GM18499 (cell line): ENCODE results near the gene COBLL1.

Experiments
- ATAC-seq: cut with Tn5 transposase; IDR thresholded peaks from one replicate; pipeline ENCODE4 v1.9.1; 2021; ENCODE audit warnings: moderate number of reproducible peaks; ENCODE audit not compliant: insufficient read depth, unreplicated experiment

The COBLL1 gene

DNA sequence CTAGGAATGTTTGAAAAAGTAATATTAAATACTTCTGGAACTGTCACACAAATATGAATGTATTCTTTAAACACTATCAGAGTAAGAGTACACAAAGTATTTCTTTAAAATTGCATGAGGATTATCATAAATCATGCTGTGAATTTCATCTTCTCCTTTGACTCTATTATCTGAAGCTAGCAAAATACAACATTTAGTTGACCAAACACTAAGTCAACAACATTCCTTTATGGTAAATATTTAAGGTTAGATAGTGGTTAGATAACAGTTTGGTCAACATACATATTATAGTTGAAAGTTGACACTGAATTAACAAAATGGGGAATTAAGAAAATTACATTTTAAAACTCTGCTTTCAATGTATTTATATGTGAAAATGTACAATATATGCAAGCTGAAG, 148.2 kb downstream of the COBLL1 start:
- ATAC-seq, result no peak

DNA sequence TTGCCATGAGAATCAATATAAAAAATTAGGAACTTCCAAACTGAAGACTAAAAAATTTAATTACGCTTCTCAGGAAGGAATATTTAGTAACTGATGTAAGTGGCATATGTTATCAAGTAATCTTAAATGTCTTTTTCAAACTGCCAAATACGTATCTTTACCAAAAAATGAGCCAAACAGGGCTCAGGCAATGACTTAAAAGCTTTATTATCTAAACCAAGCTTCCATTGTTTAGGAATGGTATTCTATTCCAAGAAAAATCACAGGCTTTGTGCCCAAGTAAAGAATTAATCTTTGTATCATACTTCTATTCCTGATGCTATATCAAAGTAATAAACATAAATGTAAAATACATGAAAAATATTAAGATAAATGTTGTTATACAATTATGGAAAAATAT, 148.7 kb downstream of the COBLL1 start:
- no peak for ATAC-seq

DNA sequence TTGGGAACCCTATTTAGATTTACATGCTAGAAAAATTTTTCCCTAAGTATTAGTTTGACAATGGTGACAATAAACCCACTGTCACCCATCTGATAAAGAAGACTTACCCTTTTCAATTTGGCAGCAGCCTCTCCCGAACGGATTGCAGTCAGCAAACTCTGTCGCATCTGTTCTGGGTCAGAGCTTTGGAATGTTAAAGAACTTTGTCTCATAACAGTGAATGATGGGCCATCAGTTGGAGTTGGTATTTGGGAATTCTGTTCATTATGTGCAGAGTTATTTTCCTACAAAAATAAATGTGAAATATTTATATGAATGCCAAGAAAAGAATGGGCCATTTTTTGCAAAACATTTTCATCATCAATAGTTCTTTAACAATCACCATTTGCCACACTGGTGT, 149.5 kb downstream of the COBLL1 start:
- no peak for ATAC-seq

DNA sequence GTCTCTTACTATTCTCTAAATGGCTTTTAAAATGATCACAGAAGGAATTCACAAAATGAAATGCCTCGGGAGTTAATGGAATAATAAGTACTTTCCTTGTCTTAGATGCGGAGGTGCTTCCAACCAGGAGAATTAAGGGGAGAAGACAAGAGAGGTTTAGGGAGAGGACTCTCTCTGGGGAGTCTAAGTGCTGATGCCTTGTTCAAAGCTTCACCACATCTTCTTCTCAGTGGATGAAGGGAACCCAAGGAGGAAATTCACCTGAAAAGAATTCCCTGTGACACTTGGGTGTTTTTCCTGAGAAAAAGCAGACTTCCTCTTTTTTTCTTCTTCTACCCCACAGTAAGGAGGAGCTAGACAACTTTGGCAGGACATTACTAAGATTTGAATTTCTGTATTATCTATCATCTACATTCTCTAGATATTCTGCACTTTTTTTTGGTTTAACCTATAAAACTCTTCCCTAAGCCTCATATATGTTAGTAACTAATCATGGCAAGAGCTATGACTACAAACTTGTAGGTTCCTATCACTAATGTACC, 150.2 kb downstream of the COBLL1 start:
- no peak for ATAC-seq

DNA sequence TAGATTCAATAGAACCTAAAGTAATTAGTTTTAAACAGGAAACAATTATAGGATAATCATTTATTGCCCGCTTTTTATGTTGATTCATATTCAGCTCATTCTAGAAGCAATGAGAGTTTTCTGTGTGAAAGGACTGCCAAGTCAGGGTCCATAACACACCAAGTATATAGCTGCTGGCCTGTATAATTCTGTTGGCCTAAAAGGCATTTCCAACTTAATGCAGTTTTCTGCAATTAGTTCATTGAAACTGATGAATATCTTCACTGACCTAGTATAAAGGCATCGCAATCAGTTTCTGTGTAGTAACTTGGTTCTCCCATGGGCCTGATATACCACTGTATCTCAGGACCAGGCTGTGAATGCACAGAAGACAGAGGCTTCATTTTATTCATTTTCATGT, 151.3 kb downstream of the COBLL1 start:
- no peak for ATAC-seq

DNA sequence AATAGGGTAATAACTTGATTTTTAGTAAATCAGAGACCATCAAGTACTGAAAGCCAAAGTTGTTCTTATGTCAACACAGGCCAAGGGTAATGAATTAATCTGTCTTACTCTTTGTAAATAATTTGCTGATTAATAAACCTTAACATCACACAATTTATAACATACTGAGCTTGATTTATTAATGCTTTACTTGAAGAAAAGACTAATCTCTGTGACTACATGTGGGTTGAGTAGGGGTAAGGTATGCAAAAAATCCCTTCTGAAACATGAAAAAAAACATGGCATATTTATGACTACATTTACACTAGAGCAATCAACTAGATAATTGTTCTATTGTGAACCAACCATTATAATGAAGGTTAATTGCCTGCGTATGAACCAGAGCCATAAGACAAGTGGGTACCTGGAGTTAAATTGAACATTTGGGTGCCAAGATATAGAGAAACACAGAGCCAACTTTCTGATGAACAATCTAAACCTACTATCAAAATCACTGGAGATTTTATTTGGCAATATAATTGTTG, 152.7 kb downstream of the COBLL1 start:
- ATAC-seq, result no peak

DNA sequence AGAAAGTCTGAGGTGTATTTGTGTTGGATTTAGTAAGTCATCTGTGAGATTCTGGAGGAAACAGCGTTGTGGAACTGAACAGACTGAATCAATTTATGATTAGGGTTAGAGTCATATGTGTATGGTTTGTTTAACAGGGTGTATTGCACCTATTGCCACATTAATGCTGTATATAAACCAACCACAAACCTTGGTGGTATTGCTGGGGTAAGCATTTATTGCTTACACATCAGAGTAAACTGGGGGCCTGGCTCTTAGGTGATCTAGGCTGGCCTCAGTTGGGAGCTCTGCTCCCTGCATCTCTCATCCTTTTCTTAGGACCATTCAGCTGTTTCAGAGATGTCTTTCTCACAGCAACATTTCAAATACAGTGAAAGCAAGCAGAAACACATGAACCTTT, 160.6 kb downstream of the COBLL1 start:
- ATAC-seq, result no peak

DNA sequence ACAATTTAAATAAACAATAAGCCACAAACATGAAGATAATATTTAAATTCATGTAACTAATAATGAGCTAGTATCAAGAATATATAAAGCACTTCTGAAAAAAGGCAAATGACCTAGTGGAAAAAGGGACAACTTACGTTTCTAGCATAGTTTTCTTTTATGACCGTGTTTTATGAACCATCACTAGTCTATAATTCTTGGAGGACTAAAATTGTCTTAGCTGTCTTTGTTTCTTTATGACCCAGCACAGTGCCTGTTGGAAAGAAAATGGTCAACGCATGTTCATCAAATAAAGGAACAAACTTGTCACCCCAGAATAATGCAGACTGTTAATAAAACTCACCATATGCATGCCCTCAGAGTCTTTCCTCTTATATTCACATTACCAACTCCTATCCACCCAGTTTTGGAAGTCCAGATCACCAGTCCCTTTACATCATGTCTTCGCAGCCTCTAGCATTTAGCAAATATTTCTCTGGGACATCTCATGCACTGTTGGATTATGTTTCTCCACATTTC, 162.9 kb downstream of the COBLL1 start:
- ATAC-seq, result no peak

DNA sequence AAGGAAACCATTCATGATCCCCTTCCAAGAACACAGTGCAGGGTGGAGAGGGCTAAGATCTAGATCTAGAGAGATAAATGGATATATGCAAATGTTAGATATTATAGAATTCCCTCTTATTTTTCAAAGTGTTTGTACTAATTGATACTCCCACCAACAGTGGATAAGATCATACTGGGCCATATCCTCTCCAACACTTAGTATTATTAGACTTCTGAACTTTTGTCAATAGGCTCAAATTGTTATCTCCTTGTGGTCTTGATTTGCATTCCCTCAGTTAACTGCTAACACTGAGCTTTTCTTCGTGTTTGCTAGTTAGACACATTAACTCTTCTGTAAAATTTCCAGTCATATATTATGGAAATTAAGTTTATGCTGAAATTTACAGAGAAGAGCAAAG, 163.9 kb downstream of the COBLL1 start:
- ATAC-seq, result no peak

DNA sequence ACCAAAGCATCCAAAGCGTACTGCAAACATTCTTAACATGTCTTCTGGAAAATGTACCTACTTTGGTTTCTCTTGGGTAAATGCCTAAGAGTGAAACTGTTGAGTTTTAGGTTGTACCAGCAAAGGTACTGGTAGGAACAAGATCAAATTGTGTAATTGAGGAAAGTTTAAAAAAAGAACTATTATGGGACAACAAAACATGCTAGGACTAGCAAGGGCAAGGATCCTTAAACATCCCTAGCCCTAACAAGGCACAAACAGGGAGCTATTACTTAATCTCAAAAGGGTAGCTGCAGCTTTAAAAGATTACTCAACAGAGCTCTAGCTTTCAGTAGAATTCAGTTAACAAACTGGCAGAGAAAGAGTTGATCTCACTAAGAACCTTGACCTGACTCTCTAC, 164.4 kb downstream of the COBLL1 start:
- no peak for ATAC-seq

DNA sequence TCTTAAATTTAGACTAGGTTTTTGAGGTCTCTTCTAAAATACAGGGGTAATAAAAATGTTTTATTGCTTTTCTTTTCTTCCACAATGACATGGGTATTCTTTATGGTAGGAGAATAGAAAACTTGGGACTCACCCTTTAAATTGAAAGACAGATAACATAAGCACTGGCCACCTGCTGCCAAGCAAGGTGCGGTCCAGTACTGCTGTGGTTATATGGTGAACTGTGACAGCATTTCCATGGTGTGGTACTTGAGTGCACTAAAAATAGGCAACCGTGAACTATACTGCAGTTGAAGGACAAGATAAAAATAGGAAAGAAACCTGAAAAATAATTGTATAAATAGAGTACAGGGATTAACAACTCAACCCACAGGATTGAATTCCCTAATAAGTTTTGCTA, 165.9 kb downstream of the COBLL1 start:
- no peak for ATAC-seq

DNA sequence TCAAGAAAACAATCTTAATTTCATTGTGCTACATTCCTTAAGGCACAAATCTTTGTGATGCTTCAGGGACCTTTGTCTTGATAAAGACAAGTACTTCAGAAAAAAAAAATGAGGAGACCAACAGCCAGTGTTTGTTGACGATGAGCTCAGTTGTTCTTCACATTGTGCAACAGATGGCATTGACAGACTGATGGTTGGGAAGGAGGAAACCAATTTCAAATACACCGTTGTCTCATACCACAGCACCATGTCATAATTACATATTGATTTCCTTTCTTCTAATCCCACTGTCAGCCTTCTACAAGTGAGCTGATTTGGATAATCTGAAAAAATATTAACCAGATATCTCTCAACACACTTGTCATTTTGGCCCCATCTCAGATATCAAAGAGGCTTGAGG, 166.6 kb downstream of the COBLL1 start:
- ATAC-seq, result no peak

DNA sequence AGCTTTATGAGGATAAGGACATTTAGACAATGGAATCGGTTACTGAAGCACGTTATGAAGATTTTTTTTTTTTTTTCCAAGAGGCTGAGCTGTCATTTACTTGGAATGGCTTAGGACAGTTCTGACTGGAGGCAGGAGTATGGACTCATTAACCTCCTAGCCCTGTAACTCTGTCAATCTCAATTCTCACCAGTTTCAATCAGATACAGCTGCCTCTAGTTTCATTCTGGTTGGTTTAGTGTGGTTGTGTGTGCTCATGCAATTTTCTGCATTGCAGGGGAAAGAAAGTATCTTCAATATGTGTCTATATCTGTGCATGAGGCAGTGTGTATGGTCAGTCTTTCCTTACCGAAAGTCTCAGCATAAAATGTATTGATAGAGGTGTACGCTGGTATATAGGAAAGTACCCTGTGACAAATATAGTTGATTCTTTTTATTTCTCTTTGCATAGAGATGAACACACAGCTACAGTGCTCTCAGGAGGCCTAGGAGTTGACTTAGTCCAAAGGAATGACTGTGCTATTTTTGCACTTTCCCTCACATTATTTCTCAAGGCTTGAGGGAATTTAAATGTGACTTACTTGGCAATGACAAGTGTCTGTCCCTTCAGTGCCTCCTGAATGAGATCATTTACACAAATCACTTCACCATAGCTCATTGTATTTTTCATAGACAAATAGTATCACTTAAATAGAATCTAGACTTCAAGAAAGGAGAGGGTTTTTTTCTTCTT, 169.8 kb downstream of the COBLL1 start:
- no peak for ATAC-seq

DNA sequence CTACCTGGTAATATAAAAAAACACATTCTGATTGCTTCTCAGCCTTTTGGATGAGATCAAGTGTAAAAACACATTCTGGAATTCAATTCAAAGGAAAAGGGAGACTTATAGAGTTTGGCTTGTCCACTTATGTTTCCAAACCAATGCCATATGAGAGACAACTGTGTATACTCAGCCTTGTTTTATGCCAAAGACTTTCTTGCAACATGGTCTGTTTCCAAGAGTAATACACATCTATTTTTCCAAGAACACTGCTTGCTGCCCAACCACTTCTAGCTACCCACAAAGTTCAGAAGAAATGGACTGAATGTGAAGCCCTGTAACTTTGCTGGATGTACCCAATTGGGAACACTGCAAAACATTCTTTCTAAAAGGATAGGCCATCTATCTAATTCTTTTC, 172.3 kb downstream of the COBLL1 start:
- ATAC-seq, result no peak

DNA sequence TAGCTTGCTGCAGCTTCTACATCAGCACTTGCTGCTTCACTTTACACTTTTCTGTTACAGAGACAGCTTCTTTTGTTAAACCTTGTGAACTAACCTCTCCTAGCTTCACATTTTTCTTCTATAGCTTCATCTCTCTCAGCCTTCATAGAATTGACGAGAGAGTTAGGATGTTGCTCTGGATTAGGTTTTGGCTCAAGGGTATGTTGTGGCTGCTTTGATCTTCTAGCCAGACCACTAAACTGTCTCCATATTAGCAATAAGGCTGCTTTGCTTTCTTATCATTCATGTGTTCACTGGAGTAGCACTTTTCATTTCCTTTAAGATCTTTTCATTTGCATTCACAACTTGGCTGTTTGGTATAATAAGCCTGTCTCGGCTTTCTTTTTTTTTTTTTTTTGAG, 174.1 kb downstream of the COBLL1 start:
- no peak for ATAC-seq

DNA sequence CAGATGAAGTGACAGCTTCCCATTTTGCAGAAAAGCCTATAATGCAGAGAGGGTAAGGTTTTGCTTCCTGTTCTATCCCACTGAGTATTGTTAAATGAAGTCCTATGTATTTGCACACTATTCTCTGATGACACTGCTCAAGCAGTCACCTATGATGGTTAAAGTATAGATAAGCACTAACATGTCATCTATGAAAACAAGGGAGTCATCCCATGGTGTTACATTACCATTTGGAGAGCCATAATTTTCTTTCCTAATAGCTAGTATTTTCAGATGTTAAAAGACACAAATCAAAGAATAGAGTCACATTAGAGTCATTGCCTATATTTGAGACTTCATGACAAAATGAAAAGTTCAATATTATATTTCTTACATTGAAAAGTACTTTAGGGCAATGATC, 177.6 kb downstream of the COBLL1 start:
- ATAC-seq, result no peak

DNA sequence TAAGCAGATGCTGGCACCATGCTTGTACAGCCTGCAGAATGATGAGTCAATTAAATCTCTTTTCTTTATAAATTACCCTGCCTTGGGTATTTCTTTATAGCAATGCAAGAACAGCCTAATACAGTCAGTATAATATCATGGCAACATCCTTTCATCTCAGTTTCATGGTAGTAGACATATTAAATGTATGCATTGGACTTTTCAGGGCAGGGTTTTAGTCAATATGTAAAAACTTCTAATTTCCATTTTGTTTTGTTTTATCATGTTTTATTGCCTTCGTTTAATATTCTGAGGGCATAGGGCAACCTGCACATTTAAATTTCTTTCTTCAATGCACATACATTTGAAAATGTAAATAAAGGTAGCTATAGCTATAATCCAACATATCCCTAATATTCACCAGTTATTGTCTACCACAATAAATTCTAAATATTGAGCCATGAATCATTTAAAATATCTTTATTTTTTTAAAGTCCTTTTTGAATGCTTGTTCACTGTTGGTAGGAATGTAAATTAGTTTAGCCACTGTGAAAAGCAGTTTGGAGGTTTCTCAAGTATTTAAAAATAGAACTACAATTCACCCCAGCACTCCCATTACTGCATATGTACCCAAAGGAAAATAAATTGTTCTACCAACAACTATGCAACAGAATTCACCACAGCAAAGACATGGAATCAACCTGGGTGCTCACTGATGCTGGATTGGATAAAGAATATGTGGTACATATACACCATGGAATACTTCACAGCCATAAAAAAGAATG, 178.6 kb downstream of the COBLL1 start:
- no peak for ATAC-seq

DNA sequence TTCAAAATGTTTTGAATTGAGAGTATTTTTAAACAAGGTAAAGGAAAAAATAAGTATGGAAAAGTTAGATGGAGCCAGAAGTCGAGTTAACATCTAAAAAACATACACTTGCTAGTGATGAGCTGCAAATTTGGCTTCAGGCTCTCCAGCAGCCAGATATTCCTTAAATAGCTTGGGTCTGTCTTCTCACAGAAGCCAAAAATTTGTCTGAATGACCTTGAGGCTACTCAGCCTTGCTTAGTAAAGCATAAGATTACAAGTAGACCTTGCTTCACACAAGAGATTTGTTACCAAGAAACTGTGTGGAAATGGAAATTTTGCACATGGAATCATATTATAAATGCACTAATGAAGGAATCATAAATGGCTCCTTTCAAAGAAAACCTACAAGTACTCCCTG, 179.6 kb downstream of the COBLL1 start:
- ATAC-seq, result no peak

DNA sequence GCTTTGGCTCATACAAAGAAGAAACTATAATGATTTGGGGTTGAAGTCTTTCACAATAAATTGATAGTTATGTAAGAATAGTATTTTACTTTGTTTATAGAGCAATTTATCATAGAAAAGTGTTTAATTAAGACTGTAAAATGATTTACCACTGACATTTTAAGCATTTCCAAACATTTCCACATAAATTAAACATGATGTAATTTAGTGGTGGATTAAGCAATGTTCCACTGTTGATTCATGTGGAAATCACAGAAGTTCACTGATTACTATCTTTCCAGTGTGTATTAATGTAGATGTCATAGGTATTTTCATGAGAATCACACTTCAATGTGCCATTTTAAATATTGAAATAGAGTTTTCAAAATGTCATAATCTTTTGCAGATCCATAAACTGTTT, 180.3 kb downstream of the COBLL1 start:
- no peak for ATAC-seq

DNA sequence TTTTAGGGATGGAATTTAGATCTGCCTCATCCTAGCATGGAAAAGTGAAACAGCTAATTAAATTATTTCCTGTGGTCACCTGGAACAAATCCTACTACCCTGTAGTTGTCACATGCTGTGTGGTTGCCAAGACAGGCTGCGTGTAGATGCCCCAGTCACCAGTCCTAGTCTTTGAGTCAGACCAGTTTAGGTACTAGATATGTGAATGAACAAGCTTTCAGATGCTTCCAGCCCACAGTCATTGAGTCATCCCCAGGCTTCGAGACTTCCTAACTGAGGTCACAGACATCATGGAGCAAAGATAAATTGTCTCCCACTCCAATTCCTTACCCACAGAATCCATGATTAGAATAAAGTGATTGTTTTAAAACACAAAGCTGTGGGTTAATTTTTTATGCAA, 184.5 kb downstream of the COBLL1 start:
- no peak for ATAC-seq

DNA sequence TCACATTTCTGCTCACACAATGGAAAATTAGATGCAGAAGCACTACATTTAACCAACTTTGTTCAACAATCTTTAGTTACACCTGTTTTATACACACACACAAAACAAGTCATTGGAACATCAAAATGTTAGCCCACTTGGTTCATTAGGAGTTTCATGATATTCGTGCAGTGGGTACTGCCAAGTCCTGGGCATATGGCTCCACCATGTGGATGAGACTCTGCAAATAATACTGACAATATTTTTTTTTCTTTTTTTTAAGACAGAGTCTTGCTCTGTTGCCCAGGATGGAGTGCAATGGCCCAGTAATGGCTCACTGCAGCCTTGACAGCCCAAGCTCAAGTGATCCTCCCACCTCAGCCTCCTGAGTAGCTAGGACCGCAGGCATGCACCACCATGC, 185.9 kb downstream of the COBLL1 start:
- no peak for ATAC-seq
